Thyroid gland (tissue), 4 donors: ENCODE results near the gene SIRT7.

Experiments used
- CTCF ChIP-seq, 6 experiments: fragments of 200-600 bp in 3 of 6; fragments of 450-650 bp in 3 of 6; sonication (generic) in 3 of 6; IDR thresholded peaks; one replicate each; pipeline ENCODE4 v1.5.1; 2016 to 2019; ENCODE audit warnings: antibody characterized with exemption in 6 of 6, mild to moderate bottlenecking in 2 of 6, inconsistent platforms in 1 of 6, moderate library complexity in 1 of 6
- POLR2A ChIP-seq, 2 donors: fragments of 450-650 bp; IDR thresholded peaks; one replicate each; pipeline ENCODE4 v1.6.1; 2017; ENCODE audit warnings: antibody characterized with exemption in 2 of 2, mild to moderate bottlenecking in 2 of 2, moderate library complexity in 1 of 2

- TF ChIP-seq CTCF (IDR thresholded peaks at IDR 0.05) (no peak), POLR2A (IDR thresholded peaks at IDR 0.05) (no peak)
Measured at GRCh38 chr17:81918832-81919545, 1.0 kb upstream of the SIRT7 start.
